Measurements from ENCODE around the gene RNF167.

The RNF167 gene

DNA sequence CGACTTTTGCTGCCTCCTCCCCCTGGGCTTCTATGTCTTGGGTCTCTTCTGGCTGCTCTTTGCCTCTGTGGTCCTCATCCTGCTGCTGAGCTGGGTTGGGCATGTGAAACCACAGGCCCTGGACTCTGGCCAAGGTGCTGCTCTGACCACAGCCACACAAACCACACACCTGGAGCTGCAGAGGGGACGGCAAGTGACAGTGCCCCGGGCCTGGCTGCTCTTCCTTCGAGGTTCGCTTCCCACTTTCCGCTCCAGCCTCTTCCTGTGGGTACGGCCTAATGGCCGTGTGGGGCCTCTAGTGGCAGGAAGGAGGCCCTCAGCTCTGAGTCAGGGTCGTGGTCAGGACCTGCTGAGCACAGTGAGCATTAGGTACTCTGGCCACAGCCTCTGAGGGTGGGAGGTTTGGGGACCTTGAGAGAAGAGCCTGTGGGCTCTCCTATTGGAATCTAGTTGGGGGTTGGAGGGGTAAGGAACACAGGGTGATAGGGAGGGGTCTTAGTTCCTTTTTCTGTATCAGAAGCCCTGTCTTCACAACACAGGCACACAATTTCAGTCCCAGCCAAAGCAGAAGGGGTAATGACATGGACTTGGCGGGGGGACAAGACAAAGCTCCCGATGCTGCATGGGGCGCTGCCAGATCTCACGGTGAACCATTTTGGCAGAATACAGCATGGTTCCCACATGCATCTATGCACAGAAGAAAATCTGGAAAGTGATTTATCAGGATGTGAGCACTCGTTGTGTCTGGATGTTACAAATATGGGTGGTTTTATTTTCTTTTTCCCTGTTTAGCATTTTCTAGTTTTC, 5.7 kb upstream of the RNF167 start:
- peak; percentile 68 for DNase-seq (ENCODE audit: low spot score)
- TF ChIP-seq, protein P1, sequence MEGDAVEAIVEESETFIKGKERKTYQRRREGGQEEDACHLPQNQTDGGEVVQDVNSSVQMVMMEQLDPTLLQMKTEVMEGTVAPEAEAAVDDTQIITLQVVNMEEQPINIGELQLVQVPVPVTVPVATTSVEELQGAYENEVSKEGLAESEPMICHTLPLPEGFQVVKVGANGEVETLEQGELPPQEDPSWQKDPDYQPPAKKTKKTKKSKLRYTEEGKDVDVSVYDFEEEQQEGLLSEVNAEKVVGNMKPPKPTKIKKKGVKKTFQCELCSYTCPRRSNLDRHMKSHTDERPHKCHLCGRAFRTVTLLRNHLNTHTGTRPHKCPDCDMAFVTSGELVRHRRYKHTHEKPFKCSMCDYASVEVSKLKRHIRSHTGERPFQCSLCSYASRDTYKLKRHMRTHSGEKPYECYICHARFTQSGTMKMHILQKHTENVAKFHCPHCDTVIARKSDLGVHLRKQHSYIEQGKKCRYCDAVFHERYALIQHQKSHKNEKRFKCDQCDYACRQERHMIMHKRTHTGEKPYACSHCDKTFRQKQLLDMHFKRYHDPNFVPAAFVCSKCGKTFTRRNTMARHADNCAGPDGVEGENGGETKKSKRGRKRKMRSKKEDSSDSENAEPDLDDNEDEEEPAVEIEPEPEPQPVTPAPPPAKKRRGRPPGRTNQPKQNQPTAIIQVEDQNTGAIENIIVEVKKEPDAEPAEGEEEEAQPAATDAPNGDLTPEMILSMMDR (IDR thresholded peaks at IDR 0.05; ENCODE audit: extremely low read depth, insufficient read depth, missing control alignments) = peak; percentile 35
- in situ Hi-C loops (cut with MboI; ENCODE audit: low pct_unique_long_range_greater_than_20kb, low sequenced_read_pairs, unreplicated experiment) = no loop called here

DNA sequence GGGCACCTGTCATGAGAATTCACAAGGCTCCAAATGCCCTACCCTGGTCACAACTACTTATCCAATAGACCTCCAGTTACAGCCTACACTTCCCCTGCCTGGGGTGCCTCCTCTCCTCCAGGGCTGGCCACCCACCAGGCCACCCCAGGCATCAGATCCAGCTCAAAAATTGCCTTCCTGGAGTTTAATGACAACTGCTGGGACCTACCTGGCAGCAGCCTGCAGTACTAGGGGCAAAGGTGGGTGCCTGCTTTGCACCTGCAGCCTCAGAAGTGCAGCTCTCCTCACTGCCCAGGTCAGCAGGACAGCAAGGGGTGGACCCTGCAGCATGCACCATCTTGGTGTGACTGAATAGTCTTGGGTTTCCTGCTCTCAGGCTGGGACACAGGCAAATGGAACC, 4.4 kb upstream of the RNF167 start:
- peak; percentile 8 for DNase-seq (ENCODE audit: low spot score)
- in situ Hi-C loops (cut with MboI; ENCODE audit: low pct_unique_long_range_greater_than_20kb, low sequenced_read_pairs, unreplicated experiment) = no loop called here
- TF ChIP-seq, protein P1 (IDR thresholded peaks at IDR 0.05; ENCODE audit: extremely low read depth, insufficient read depth, missing control alignments) = no peak

DNA sequence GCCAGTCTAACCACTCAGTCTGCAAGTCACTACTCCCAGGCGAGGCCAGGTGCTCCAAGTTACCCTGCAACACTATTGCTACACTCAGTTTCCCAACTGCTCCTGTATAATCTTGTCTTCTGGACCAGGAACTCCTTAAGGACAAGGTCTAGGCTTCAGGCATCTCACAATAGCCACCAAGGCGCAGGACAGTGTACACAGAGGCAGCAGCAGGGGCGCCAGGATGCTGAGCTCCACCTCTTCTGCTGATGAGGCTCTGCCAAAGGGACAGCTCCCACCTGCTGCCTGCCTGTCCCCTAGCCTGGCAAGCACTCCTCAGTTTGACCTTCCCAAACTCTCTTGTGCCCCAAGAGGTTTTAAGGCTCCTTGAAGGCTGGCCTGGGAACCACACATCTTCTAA, 3.6 kb upstream of the RNF167 start:
- in situ Hi-C loops (cut with MboI; ENCODE audit: low pct_unique_long_range_greater_than_20kb, low sequenced_read_pairs, unreplicated experiment) = no loop called here
- TF ChIP-seq, protein P1 (IDR thresholded peaks at IDR 0.05; ENCODE audit: extremely low read depth, insufficient read depth, missing control alignments) = no peak
- DNase-seq (ENCODE audit: low spot score) = no peak

DNA sequence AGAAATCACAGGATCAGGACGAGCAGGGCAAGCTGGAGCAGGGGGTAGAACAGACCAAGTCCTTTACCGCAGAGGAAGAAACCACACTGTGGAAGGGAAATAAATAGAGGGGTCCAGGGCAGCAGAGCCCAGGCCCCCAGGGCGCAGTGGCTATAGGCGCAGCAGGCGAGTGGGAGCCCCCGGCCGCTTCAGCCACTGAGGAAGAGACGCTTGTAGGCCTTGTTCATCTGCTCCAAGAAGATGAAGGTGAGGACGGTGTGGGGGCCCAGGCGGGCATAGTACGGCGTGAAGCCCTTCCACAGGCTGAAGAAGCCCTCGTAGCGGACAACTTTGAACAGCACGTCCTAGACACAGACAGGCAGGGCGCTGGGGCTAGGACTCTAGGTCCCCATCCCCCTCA, 2.5 kb upstream of the RNF167 start:
- DNase-seq (ENCODE audit: low spot score) = no peak
- TF ChIP-seq, protein P1 (IDR thresholded peaks at IDR 0.05; ENCODE audit: extremely low read depth, insufficient read depth, missing control alignments) = no peak
- in situ Hi-C loops (cut with MboI; ENCODE audit: low pct_unique_long_range_greater_than_20kb, low sequenced_read_pairs, unreplicated experiment) = no loop called here

DNA sequence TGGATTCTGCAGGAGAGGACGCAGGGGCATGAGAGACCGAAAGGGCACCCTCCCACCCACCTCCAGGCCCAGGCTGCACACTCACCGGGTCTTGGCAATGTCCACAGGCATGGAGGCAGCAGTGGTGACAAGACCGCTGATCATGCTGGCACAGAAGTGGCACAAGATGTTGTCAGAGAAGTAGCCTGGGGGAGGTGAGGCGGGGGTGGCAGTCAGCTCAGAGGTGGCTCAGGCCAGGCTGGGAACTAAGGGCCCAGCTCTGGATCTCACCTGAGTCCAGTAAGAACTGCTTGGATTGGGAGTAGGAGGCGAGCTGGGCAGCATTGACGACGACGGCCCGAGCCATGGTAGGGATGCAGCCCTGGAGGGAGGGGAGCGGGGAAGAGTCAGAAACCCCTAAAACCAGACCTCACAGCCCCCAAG, 2.0 kb upstream of the RNF167 start:
- in situ Hi-C loops (cut with MboI; ENCODE audit: low pct_unique_long_range_greater_than_20kb, low sequenced_read_pairs, unreplicated experiment) = no loop called here
- TF ChIP-seq, protein P1 (IDR thresholded peaks at IDR 0.05; ENCODE audit: extremely low read depth, insufficient read depth, missing control alignments) = no peak
- peak; percentile 15 for DNase-seq (ENCODE audit: low spot score)

DNA sequence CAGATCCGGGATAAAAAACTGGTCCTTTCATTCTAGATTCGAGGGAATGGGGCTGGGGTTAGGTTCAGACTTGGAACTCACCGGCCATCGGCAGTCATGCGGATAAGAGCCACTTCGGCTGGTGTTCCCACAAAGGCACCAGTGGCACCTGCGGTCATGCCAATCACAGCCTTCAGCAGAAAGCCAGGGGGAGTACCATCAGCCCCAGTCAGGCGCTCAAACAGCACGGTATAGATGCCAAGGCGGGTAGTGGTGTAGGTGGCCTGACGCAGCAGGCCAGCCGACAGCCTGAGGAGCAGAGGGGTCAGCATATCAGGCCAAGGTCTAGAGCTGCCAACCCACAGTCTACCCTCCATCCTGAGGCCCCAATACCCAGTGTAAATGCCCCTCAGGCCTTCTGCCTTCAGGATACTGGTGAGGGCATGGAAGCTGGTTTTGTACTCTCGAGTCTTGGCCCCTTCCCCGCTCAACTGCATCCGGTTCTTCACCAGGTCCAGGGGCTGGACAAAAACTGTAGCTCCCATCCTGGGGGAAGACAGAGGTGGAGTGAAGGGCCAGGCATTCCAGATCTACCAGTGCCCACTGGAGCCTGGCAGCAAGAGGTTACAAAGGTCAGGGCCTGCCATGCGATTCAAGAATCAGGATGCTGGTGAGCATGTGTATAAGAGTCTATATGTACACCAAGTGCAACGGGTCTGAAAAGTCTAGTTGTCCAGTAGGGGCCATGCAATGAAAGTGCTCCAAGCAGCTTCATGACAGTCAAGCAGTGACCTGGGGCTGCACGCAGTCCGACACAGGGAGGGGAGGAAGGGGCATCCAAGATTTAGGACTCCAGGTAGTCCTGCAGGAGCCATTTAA, 1.2 kb upstream of the RNF167 start:
- peak; percentile 45 for DNase-seq (ENCODE audit: low spot score)
- in situ Hi-C loops (cut with MboI; ENCODE audit: low pct_unique_long_range_greater_than_20kb, low sequenced_read_pairs, unreplicated experiment) = no loop called here
- TF ChIP-seq, protein P1 (IDR thresholded peaks at IDR 0.05; ENCODE audit: extremely low read depth, insufficient read depth, missing control alignments) = no peak

Measured in GM13977 (cell line).